Measurements from ENCODE around the gene ATP13A2.

Gene ATP13A2

DNA sequence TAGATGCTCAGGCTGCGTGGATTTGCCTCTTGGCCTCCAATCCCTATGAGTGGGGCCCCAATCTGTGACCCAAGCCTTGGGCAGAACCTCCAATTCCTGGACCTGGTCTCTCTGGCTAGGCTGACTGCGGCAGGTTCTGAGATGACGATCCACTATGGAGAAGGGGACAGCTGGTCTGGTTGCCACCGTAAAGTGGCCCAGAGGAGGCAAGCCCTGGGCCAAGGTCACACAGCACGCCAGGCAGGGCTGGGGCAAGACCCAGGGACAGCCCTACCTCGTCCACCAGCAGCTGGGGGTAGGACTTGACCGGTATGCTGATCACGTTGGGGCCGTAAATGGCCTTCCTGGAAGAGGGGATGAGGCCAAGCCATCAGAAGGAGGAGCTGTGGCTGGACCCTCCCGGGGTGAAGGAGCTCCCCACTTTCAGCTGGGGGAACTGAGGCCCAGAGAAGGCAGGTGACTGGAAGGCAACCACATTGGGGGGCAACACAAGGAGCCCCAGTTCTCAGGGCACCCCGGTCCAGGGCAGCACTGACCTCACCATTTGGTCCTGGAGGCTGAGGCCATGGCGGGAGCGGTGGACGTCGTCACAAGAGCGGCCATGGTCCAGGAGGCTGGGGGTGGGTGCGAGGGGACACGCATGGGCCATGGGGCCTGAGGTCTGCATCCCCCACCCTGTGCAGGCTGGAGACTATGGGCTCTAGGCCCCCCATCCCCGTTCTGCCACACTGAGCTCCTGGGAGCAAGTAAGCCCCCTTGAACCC lies 9.8 kb downstream of the ATP13A2 start:
- no peak for DNase-seq (ENCODE audit: low read depth in 2 of 2)

DNA sequence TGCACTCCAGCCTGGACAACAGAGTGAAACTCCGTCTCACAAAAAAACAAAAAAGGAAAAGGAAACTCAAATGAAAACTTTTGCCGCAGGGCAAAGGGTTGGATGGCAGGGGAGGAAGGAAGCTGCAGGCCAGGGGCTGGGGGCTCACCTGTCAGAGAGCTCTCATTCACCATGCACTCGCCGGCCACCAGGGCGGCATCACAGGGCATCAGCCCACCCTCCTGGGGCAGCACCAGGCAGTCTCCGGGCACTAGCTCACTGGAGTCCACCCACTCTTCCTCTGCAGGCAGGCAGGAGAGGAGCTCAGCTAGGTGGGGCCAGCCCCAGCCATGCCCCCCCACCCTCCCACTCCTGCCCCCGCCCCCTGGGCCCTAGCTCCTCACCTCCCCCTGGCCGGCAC lies 11.9 kb downstream of the ATP13A2 start:
- no peak for DNase-seq (ENCODE audit: low read depth in 2 of 2)

DNA sequence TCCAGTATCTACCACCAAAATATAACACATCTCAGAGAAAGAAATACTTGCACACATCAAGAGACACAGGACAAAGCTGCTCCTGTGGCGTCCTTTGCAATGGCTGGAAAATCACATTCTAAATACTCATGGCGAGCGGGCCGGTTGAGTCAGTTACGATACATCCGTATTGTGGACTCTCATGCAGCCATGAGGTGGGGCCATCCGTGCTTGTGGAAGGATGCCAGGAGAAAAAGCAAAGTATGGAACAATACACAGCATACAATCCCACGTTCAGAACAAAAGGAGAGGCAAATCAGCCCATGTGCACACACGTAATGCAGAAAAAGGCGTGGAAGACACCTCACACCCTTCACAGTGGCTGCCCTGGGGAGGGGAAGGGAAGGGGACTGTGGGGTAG lies 13.1 kb downstream of the ATP13A2 start:
- DNase-seq (ENCODE audit: low read depth in 2 of 2) = no peak

DNA sequence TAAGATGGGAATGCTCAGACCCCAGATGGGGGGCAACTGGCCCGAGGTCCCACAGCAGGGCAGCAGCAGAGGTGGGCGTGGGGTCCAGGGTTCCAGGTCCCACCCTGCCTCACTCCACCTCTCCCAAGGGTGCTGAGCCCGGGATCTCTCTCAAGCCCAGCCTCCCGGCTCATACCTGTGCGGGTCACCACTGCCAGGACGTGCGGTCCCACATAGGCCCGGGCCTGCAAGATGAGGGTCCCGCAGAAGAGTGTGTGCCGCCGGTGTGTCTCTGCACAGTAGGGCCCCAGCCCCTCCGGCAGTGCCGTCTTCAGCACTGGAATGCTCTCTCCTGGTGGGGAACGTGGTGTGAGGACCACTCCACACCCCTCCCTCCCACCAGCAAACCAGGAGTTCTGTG lies 14.9 kb downstream of the ATP13A2 start:
- DNase-seq (ENCODE audit: low read depth in 2 of 2) = no peak

DNA sequence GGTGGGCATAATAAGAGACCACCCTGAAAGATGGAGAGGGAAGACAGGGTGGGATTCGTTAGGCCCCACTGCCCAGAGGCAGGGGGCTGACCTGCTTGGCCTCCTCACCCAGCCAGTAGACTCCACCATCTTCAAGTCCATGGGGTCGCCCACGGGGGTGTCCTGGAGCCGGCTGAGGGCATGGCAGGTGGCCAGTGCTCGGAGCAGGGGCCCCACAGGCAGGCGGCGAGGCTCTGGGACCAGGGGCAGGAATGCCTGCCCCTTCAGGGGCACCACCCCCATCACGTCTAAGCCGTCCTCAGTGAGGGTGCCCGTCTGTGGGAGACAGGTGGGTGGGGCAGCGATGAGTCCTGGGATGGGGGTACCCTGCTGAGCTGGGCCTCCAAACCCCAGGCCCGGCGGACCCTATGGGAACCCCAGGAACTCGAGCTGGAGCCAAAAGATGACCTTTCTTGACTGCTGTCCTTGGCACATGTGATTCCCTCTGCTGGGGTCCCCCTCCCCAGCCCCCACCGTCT lies 18.1 kb downstream of the ATP13A2 start:
- no peak for DNase-seq (ENCODE audit: low read depth in 2 of 2)

DNA sequence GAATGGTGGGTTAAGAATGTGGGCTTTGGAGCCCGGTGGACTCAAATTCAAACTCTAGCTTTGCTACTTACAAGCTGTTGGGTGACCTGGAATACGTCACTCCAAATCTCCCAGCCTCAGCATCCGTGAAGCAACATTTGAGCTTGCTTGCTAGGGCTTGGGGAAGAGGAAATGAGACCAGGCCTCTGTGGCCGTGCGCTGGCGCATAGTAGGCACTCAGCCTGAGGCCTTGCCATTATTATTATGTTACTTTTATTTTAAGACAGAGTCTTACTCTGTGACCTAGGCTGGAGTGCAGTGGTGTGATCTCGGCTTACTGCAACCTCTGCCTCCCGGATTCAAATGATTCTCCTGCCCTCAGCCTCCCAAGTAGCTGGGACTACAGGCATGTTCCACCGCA lies 19.1 kb downstream of the ATP13A2 start:
- DNase-seq (ENCODE audit: low read depth in 2 of 2) = no peak

DNA sequence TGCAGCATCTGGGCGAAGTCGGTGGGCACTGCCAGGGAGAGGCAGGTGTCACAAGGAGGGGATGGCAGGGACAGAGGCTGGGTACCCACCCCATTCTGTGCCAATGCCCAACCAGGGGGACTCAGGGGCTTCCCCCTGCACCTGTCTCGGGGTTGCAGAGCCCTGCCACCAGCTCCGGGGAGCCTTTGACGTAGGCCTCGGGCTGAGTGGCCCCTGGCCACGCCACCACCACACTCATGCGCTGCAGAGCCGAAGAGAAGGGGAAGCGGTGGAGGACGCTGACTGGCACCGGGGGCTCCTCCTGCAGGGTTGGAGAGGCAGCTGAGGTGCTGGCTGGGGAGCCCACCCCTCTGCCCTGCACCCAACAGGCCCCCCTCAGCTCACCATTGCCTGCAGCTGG lies 19.6 kb downstream of the ATP13A2 start:
- DNase-seq (ENCODE audit: low read depth in 2 of 2) = no peak

DNA sequence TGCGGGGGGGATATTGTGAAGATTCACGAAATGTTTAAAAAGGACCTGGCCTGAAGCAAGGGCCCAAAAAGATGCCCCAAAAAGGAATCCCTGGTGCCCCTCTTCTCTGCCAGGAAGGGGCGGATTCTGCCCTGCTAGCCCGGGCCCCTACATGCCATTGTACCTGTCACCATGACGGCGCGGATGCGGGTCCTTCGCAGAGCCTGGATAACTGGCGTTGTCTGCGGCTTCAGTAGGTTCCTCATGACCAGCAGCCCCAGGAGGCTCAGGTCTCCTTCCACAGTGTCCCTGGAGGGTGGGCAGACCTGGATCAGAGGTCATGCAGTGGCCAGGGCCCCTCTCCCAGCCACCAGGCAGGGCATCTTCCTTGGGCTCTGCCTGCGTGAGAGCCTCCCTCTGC lies 20.2 kb downstream of the ATP13A2 start:
- no peak for DNase-seq (ENCODE audit: low read depth in 2 of 2)

DNA sequence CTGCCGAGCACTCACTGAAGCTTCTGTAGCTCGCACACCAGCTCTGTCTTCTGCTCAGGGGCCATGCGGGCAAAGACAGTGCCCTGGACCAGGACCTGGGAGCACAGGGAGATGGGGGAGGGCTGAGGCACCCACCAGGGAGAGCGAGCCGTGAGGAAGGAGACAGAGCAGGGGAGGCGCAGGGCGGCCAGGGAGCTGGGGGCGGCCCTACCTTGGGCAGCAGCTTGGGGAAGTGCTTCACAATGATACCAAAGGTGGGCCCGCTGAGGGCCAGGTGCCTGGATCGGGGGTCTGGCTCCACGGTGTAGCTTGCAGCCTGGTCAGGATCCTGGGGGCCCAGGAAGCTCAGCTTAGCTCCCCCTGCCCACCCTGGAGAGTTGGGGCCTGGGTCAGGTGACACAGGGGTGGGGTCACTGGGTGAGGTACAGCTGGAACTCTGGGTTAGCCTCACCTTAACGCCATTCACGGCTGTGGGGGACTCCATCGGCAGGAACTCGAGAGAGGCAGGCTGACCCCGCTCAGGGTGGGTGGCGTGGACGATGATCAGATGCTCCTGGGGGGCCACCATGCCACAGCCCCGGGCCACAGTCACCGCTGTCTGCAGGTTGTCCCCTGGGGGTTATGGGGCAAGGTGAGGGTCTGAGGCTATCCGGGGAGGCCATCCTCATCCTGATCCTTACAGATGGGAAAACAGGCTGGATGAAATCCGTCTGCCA lies 21.9 kb downstream of the ATP13A2 start:
- no peak for DNase-seq (ENCODE audit: low read depth in 2 of 2)

DNA sequence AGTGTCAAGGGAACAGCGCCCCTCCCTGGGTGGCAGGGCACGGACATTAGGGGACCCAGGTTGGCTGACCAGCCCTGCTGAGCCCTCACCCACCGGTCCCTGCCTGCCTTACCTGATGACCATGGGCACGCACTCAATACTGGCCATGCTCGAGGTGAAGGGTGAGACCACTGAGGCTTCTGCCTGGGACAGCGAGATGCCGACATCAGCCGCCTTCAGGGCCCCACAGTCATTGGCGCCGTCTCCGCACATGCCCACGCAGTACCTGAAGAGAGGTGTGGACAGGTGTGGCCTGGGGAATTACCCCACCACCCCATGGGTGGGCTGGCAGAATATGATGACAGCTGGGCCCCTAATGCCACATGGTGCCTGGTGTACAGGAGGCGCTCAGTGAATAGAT lies 23.5 kb downstream of the ATP13A2 start:
- no peak for DNase-seq (ENCODE audit: low read depth in 2 of 2)

DNA sequence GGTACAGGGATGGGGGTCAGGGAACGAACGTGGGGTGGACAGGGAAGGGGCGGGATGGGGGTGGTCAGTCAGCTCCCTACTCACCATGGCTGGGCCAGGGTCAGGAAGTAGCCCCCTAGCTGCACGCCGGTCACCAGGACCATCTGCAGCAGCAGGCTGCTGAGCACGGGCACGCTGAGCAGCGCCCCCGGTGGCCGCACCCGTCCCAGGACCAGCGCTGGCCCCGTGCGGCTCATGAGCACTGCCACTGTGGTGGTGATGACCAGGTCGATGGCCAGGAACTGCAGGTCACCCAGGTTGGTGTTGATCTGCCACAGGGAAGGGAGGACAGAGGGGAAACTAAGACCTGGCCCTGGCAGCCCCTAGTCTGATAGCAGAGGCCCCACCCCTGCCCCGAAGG lies 24.8 kb downstream of the ATP13A2 start:
- no peak for DNase-seq (ENCODE audit: low read depth in 2 of 2)

DNA sequence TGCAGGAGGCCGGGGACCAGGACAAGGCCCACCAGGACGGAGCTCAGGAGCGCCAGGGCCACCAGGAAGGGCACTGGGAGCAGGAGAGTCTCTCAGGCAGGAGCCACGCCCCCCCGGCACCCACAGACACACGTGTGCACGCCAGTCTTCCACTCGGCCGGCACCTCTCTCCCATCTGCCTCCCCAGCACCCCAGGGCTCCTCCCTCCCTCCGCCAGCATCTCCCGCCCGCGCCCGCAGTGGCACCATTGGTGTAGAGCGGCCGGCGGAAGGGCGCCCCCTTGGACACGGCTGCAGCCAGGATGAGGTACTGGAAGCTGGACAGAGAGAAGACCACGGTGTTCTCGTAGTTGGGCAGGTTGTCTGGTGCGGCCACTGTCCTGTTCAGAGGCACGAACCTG lies 25.2 kb downstream of the ATP13A2 start:
- no peak for DNase-seq (ENCODE audit: low read depth in 2 of 2)

DNA sequence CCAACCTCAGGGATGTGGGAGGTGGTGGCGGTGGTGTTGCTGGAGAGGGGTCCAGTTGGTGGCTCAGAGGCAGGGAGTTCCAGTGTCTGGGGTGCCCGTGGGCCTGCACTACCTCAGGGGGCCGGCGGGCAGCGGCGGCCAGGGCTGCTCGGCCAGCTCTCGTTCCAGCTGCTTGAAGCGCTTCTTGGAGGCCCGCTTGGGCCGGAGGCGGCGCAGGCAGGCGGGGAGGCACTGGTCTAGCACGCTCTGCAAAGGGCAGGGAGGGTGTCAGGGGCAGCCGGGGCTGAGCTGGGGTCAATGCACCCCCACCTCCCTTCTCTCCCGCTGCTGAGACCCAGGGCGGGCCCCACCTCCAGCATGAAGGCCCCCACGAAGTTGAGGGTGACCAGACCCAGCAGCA lies 25.6 kb downstream of the ATP13A2 start:
- no peak for DNase-seq (ENCODE audit: low read depth in 2 of 2)

DNA sequence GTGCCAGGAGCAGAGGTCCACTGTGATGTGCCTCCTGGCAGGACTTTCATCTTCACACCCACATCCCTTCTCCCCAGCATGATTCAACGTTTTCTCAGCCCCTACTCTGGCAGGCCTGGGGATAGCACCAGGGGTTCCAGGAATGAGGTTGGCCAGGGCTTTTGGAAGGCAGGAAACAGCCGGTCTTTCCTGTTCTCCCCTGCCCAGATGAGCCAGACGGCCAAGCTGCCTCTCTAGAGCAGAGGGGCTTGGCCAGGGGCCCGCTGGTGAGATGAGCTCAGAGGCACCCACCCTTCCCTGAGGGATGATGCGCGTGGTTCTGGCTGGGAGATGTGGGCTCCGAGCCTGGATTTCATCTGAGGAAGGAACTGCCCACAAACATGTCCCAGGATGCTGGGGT lies 27.0 kb downstream of the ATP13A2 start:
- no peak for DNase-seq (ENCODE audit: low read depth in 2 of 2)

DNA sequence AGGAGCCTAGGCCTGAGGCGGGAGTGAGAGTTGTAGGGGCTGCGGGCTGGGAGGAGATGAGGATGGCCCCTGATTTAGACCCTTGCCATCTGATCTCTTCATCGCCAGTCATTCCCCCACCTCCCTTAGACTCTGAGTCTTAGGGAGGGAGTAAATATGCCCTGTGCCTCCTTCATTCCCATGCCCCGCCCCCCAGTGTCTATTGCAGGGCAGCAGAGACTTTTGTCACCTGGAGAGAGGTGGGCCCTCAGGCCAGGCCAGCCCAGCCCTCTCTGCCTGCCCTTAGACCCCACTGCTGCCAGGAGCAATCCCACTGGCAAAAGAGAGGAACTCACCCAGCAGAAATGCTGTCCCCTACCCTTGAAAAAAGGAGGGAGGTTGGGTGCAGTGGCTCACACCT lies 28.1 kb downstream of the ATP13A2 start:
- DNase-seq (ENCODE audit: low read depth in 2 of 2) = no peak

DNA sequence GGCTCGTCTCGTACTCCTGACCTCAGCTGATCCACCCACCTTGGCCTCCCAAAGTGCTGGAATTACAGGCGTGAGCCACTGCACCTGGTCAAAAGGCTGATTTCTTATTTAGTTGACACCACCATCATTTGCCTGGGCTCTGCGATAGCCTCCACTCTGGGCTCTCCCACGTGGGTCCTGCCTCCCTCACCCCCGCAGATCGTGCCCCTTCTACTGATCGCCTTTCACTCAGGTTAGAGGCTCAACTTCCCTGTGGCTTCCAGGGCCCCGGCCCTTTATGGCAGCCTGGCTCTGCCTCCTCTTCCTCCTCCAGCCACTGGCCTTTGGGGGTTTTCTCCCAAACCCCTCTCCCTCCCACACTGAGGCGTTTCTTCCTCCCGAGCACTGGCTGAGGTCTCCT lies 28.8 kb downstream of the ATP13A2 start:
- DNase-seq (ENCODE audit: low read depth in 2 of 2) = no peak

DNA sequence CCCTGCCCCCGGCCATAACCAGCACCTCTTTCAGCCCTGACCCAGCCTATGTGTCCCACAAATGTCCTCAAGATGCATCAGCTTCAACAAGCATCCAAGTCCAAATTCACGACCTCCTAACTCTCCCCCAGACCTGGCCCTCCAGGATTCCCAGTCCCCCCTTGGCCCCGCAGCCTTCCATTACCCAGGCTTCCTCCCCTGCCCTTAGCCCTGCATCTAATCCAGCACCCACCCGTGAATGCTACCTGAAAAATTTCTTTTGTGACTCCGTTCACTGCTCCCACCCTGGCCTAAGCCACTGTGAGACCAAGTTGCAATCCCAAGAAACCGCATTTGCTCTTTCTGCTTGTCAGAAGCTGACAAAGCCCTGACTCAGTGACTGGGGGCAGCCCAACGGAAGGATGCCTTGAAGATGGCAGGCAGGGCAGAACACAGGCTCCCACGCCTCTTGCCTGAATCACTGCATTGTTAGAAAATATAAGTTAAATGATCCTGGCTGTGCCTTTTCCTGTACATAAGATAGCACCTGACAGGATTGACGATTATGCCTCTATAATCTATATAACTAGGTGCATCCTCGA lies 30.4 kb downstream of the ATP13A2 start:
- DNase-seq (ENCODE audit: low read depth in 2 of 2) = no peak

DNA sequence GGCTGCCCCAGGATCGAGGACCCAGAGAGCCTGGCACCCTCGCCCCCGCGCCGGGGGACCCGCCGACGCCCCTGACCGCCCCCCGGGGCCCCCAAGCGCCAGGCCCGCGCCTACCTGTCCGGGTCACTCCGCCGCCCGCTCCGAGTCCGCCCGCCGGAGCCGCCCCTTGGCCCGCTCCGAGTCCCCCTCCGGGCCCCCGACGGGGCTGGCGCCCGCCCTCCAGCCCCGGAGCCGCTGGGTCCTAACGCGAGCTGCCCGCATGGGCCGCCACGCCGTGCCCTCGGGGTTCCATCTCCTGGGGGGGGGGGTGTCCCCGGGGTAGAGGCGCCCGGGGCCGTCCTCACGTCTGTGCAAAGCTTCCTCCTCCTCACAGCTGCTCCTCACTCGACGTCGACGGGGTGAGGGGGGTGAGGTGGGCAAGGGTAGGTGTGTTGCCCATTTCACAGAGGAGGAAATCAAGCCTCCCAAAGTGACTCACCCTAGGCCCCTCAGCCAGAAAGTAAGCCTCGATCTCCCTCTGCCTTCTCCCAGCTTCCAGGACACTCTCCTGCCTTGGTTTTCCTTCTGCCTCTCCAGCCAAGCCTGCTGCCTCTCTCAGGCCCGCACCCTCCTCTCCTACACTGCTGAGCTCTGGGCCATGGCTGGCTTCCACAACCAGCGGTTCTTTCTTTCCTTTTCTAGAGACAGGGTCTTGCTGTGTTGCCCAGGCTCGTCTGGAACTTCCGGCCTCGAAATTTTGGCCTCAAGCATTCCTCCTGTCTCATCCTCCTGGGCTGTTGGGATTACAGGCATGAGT lies 31.1 kb downstream of the ATP13A2 start, which contains the start of gene MFAP2:
MFAP2 (minus strand) TSS at position 148 of the 796 bp plus-strand sequence. CDS start 2,347 bp downstream, outside the sequence.
- no peak for DNase-seq (ENCODE audit: low read depth in 2 of 2)

DNA sequence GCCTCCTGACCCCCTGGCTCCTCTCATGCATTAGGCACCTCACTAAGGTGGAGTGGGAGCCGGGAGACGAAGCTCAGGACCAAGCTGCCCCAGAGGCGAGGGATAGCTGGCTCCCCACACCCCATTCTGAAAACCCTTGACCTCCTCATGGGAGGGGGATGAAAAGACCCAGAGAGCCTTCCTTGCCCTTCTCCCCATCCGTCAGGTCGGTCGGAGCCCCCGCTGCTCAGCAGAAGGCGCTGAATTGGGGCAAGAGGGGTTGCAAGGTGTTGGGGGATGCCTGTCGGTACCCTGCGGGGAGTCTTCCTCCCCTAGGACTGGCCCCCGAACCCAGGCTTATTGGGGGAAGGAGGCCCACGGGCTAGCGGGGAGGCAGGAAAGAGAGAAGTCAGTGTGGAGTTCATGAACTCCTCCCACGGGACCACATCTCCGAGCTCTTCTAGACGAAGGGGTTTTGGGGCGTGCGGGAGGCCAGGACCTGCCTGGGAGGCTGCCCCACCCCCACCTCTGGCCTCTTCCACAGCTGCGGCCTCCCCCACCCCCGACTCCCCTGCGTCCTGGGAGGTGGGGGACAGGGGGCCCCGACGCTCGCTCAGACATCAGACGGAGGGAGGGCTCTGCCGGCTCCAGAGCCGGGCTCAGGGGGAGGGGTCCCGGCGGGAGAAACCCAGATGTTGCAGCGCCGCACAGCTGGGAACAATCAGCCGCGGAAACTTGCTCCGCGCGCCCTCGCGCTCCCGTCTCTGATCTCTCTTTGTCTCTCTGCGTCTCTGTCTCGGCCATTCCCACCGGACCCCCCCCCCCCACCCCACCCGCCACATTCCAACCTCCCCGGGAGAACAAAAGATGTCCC lies 32.0 kb downstream of the ATP13A2 start:
- DNase-seq (ENCODE audit: low read depth in 2 of 2) = no peak

DNA sequence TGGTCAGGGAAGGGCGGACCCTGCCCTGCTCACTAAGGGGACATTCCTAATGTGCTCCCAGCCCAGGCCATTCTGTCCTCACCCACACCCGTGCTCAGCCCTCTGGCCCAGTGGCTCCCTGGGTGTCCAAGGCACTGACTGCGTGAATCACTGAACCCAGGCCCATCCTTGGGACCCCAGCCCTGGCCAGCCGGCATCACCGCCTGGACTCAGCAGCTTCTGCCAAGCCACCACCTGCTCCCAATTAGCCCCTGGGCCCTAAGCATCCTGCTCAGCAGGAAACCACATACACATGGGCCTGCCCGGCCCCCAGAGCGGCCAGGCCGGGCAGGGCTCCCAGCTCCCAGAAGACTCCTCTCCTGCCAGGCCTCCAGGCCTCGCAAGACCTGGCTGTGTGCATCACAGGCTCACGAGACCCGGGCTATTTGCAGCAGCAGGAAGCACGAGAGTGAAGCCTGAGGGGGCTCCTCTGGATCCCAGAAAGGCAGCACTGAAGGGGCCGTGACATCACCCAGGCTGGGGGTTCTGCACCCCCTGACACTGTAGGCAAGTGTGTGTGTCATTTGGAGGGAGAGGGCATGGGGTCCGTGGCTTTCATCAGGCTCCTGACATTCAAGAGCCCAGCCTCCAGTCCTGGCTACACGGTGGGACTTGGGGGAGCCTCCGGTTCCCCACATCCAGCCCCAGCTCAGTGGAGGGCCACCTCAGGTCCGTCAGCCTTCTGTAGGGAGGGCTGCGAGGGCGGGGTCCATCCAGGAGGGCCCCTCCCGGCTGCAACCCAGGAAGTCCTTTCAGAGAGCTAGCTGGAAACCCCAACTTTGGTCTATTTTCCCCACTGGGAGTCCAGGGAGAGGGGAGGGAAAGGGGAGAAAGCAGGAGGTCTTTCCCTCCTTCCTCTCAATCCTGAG lies 32.9 kb downstream of the ATP13A2 start:
- DNase-seq (ENCODE audit: low read depth in 2 of 2) = no peak

All from stimulated activated CD8-positive, alpha-beta memory T cell treated with anti-CD3 and anti-CD28 coated beads, Interleukin-7, amount 100 ng/mL, for 4 hours (primary cell).